B cell (primary cell): ENCODE data around the gene OR9G1. TPM values are rescaled to one million over a fixed set of nuclear protein-coding genes. Genes with fewer than 3 reads are reported as not detected.

ENCODE experiments used
- ATAC-seq: fragments of 200-7000 bp; cut with Tn5 transposase; one replicate; pipeline ENCODE4 v1.10.0; 2021; ENCODE audit warnings: low read depth, mild to moderate bottlenecking, moderate number of reproducible peaks, moderate library complexity
- CTCF ChIA-PET: fragments of 350-600 bp; sonication (Branson Sonifier 250); formaldehyde crosslinking; loops from one replicate; lab custom pipeline; 2021; ENCODE audit warnings: antibody characterized with exemption, inconsistent platforms; lab: Charles Lee
- POLR2A ChIA-PET: fragments of 350-600 bp; sonication (Branson Sonifier 250); formaldehyde crosslinking; loops from one replicate; lab custom pipeline; 2021; ENCODE audit warnings: antibody characterized with exemption; lab: Charles Lee
- DNase-seq: peaks from one replicate; pipeline ENCODE4 v3.0.0; 2013
- H2AFZ ChIP-seq: 2 replicates; pipeline ENCODE4 v1.6.1; 2012; ENCODE audit warnings: mild to moderate bottlenecking, low read depth, low read length; ENCODE audit not compliant: insufficient read depth, poor library complexity, severe bottlenecking
- H3K27ac ChIP-seq, 2 donors: 1 replicate in 1 of 2; 2 replicates in 1 of 2; pipeline ENCODE4 v1.5.1; 2012 to 2013; ENCODE audit warnings: low read length in 2 of 2, mild to moderate bottlenecking in 2 of 2, moderate library complexity in 1 of 2
- H3K27me3 ChIP-seq, 4 experiments: fragments of 200-600 bp in 1 of 4; sonication (generic) in 1 of 4; replicated peaks in 1 of 4; 1 replicate in 2 of 4; 2 replicates in 2 of 4; pipeline versions ENCODE4 v1.6.1 to v1.7.0; 2013 to 2016; ENCODE audit warnings: low read length in 3 of 4, mild to moderate bottlenecking in 2 of 4, mixed read lengths in 1 of 4, moderate library complexity in 1 of 4; ENCODE audit not compliant: insufficient read depth in 4 of 4, control insufficient read depth in 3 of 4; ENCODE audit errors: control extremely low read depth in 1 of 4
- H3K36me3 ChIP-seq, 2 experiments: replicated peaks in 1 of 2; 1 replicate in 1 of 2; 2 replicates in 1 of 2; pipeline versions ENCODE4 v1.6.1 to v1.7.1; 2013; ENCODE audit warnings: low read length in 1 of 2; ENCODE audit not compliant: insufficient read depth in 2 of 2, control insufficient read depth in 1 of 2; ENCODE audit errors: control extremely low read depth in 1 of 2, extremely low read depth in 1 of 2
- H3K4me1 ChIP-seq, 2 donors: fragments of 200-600 bp in 1 of 2; sonication (generic) in 1 of 2; 1 replicate in 1 of 2; 2 replicates in 1 of 2; pipeline versions ENCODE4 v1.5.1 to v1.6.1; 2013 to 2017; ENCODE audit warnings: low read length in 2 of 2; ENCODE audit not compliant: control insufficient read depth in 2 of 2, insufficient read depth in 2 of 2
- H3K4me2 ChIP-seq: replicated peaks from 2 replicates; pipeline ENCODE3; 2012; ENCODE audit warnings: mild to moderate bottlenecking, low read depth, low read length; ENCODE audit not compliant: poor library complexity, severe bottlenecking
- H3K4me3 ChIP-seq, 5 experiments: fragments of 200-600 bp in 1 of 5; sonication (generic) in 1 of 5; 1 replicate in 3 of 5; 2 replicates in 2 of 5; pipeline versions ENCODE4 v1.5.1 to v1.7.0; 2011 to 2016; ENCODE audit warnings: low read length in 4 of 5, mild to moderate bottlenecking in 4 of 5, low read depth in 2 of 5, control low read depth in 1 of 5, moderate library complexity in 1 of 5; ENCODE audit not compliant: insufficient read depth in 1 of 5; ENCODE audit errors: control extremely low read depth in 1 of 5, extremely low read depth in 1 of 5
- H3K79me2 ChIP-seq: fragments of 200-600 bp; sonication (generic); one replicate; pipeline ENCODE4 v1.6.0; 2016; ENCODE audit warnings: low read length; ENCODE audit not compliant: control insufficient read depth, insufficient read depth
- H3K9ac ChIP-seq: fragments of 200-600 bp; sonication (generic); 2 replicates; pipeline ENCODE4 v1.6.1; 2017; ENCODE audit warnings: mild to moderate bottlenecking, low read length, moderate library complexity
- H3K9me3 ChIP-seq, 3 donors: one replicate each; pipeline versions ENCODE4 v1.6.1 to v1.7.1; 2013; ENCODE audit warnings: low read length in 2 of 3; ENCODE audit not compliant: control insufficient read depth in 2 of 3, insufficient read depth in 1 of 3; ENCODE audit errors: control extremely low read depth in 1 of 3
- H4K20me1 ChIP-seq: 2 replicates; pipeline ENCODE4 v1.6.0; 2012; ENCODE audit warnings: mild to moderate bottlenecking, low read length; ENCODE audit not compliant: insufficient read depth, control insufficient read depth, poor library complexity, severe bottlenecking
- H3K27ac Mint-ChIP-seq: one replicate; pipeline ENCODE4 v1.8.0; 2021; ENCODE audit warnings: mixed read lengths
- H3K27me3 Mint-ChIP-seq: one replicate; pipeline ENCODE4 v1.8.0; 2021; ENCODE audit warnings: mixed read lengths
- H3K4me1 Mint-ChIP-seq: one replicate; pipeline ENCODE4 v1.8.0; 2021; ENCODE audit warnings: mixed read lengths
- H3K4me3 Mint-ChIP-seq: one replicate; pipeline ENCODE4 v1.8.0; 2021; ENCODE audit warnings: mixed read lengths
- H3K9me3 Mint-ChIP-seq: one replicate; pipeline ENCODE4 v1.8.0; 2022; ENCODE audit warnings: mixed read lengths; ENCODE audit not compliant: insufficient read depth
- CTCF ChIP-seq: fragments of 200-600 bp; IDR thresholded peaks from one replicate; pipeline ENCODE4 v1.8.0; 2022; ENCODE audit warnings: antibody characterized with exemption, mild to moderate bottlenecking
- EZH2 ChIP-seq: IDR thresholded peaks from 2 replicates; pipeline ENCODE4 v1.6.1; 2012; ENCODE audit warnings: borderline replicate concordance, low read depth, mild to moderate bottlenecking, moderate library complexity, low read length; ENCODE audit not compliant: insufficient read depth, poor library complexity, severe bottlenecking
- WGBS: methylation state at CpG from one replicate; pipeline ENCODE4 v1.1.5; 2013; ENCODE audit warnings: missing lambda C conversion rate; ENCODE audit not compliant: insufficient coverage; 5-methylcytosine and 5-hydroxymethylcytosine counted together
- intact Hi-C: fragments of 100-400 bp; cut with micrococcal nuclease; formaldehyde crosslinking; loops from one replicate; pipeline ENCODE4 v1.10.0; 2022
- polyA plus RNA-seq: library from polyadenylated mRNA; depleted of rRNA; stranded (reverse); fragments of >200 nt; gene quantifications from 2 replicates; pipeline ENCODE4 v1.2.3, GENCODE V29; 2012
- total RNA-seq, 2 donors: library from RNA; stranded (reverse); fragments of 120-200 nt in 1 of 2; gene quantifications; 1 replicate in 1 of 2; 2 replicates in 1 of 2; pipeline versions ENCODE4 v1.2.3 to v1.2.4, GENCODE V29; 2013 to 2022

OR9G1 gene
- total and polyA plus RNA-seq, 2 donors (not counting 1 experiment from before 2014, with no cell fraction given): not detected

GRCh38 chr11:56716379-56716854 lies 17.5 kb downstream of the OR9G1 start:
- H3K4me3 Mint-ChIP-seq: no peak overlapping the region
- Histone ChIP-seq H3K4me2 (no peak overlapping the region), H2AFZ (no peak overlapping the region), H3K79me2 (no peaks in the 10 kb centered on the region), H3K4me1 (no peaks in the 10 kb centered on the region), H4K20me1 (no peaks in the 10 kb centered on the region), H3K9me3 (no peaks in the 10 kb centered on the region), H3K27me3 (no peaks in the 10 kb centered on the region), H3K27ac (no peak overlapping the region), H3K36me3 (no peaks in the 10 kb centered on the region), H3K4me3 (no peak overlapping the region), H3K9ac (no peak overlapping the region)
- no peak for DNase-seq
- ATAC-seq: no peak
- ChIA-PET POLR2A (no interaction called here), CTCF (no interaction called here)
- H3K4me1 Mint-ChIP-seq: no peaks in the 10 kb centered on the region
- TF ChIP-seq EZH2 (no peak), CTCF (no peak)
- intact Hi-C loops: no loop called here
- H3K27me3 Mint-ChIP-seq: no peaks in the 10 kb centered on the region
- no peak overlapping the region for H3K27ac Mint-ChIP-seq
- WGBS: no CpG with 5 or more reads among the region's 6 CpGs
- no peaks in the 10 kb centered on the region for H3K9me3 Mint-ChIP-seq

GRCh38 chr11:56720513-56720912 lies 21.6 kb downstream of the OR9G1 start:
- intact Hi-C loops: no loop called here
- no peaks in the 10 kb centered on the region for H3K27me3 ChIP-seq
- WGBS: 91% methylated on average over 3 of the region's 4 CpGs
- Mint-ChIP-seq H3K27me3 (no peaks in the 10 kb centered on the region), H3K4me3 (no peak overlapping the region), H3K27ac (no peak overlapping the region), H3K9me3 (no peaks in the 10 kb centered on the region), H3K4me1 (no peaks in the 10 kb centered on the region)
- DNase-seq: no peak
- no peaks in the 10 kb centered on the region for H3K36me3 ChIP-seq
- H3K4me1 ChIP-seq: no peaks in the 10 kb centered on the region
- no peak for ATAC-seq
- no peaks in the 10 kb centered on the region for H3K79me2 ChIP-seq
- H3K4me2 ChIP-seq: no peak overlapping the region
- no peaks in the 10 kb centered on the region for H3K9me3 ChIP-seq
- no peak overlapping the region for H3K9ac ChIP-seq
- CTCF ChIA-PET: no interaction called here
- no peaks in the 10 kb centered on the region for H4K20me1 ChIP-seq
- no peak overlapping the region for H3K27ac ChIP-seq
- POLR2A ChIA-PET: no interaction called here
- H3K4me3 ChIP-seq: no peak overlapping the region
- TF ChIP-seq CTCF (no peak), EZH2 (no peak)
- no peak overlapping the region for H2AFZ ChIP-seq
